DND-41 (cell line): Measurements from ENCODE around the gene GFOD2.
A peak's percentile ranks its signal among the peaks of the same experiment; 100 is the strongest.

ENCODE experiments used
- ATAC-seq: fragments of 200-7000 bp; cut with Tn5 transposase; 3 replicates; pipeline ENCODE4 v1.9.1; 2021; ENCODE audit warnings: low read depth; ENCODE audit not compliant: insufficient read depth
- DNase-seq: peaks from one replicate; pipeline ENCODE4 v3.0.0-alpha.2; 2020
- H2AFZ ChIP-seq: 2 replicates; pipeline ENCODE4 v1.6.0; 2012; ENCODE audit warnings: low read depth, low read length
- H3K27ac ChIP-seq: 2 replicates; pipeline ENCODE4 v1.5.1; 2012; ENCODE audit warnings: low read length, inconsistent platforms
- H3K27me3 ChIP-seq: fragments of 200-600 bp; sonication (generic); 2 replicates; pipeline ENCODE4 v1.6.0; 2012; ENCODE audit warnings: low read length, mild to moderate bottlenecking, inconsistent platforms; ENCODE audit not compliant: insufficient read depth, poor library complexity
- H3K36me3 ChIP-seq: 2 replicates; pipeline ENCODE4 v1.5.1; 2012; ENCODE audit warnings: low read length, inconsistent platforms; ENCODE audit not compliant: insufficient read depth
- H3K4me1 ChIP-seq: 2 replicates; pipeline ENCODE4 v1.5.1; 2012; ENCODE audit warnings: mild to moderate bottlenecking, low read length; ENCODE audit not compliant: insufficient read depth
- H3K4me2 ChIP-seq: 2 replicates; pipeline ENCODE4 v1.6.0; 2012; ENCODE audit warnings: mild to moderate bottlenecking, moderate library complexity, low read length, inconsistent platforms; ENCODE audit not compliant: insufficient read depth
- H3K4me3 ChIP-seq, 2 experiments: fragments of 200-600 bp in 1 of 2; shearing (Covaris generic) in 1 of 2; 2 replicates each; pipeline ENCODE4 v1.5.1; 2012 to 2016; ENCODE audit warnings: inconsistent platforms in 2 of 2, low read length in 2 of 2, mild to moderate bottlenecking in 2 of 2, low read depth in 1 of 2, moderate library complexity in 1 of 2
- H3K79me2 ChIP-seq: 2 replicates; pipeline ENCODE4 v1.6.0; 2012; ENCODE audit warnings: low read length, inconsistent platforms; ENCODE audit not compliant: insufficient read depth
- H3K9ac ChIP-seq: 2 replicates; pipeline ENCODE4 v1.6.0; 2012; ENCODE audit warnings: low read depth, mild to moderate bottlenecking, inconsistent platforms, low read length, moderate library complexity
- H3K9me3 ChIP-seq: 2 replicates; pipeline ENCODE4 v1.5.1; 2012; ENCODE audit warnings: low read length, moderate library complexity, mild to moderate bottlenecking, inconsistent platforms; ENCODE audit not compliant: insufficient read depth, severe bottlenecking
- H4K20me1 ChIP-seq: 2 replicates; pipeline ENCODE4 v1.6.0; 2012; ENCODE audit warnings: low read length; ENCODE audit not compliant: insufficient read depth
- CTCF ChIP-seq: IDR thresholded peaks from 2 replicates; pipeline ENCODE4 v1.5.1; 2012; ENCODE audit warnings: borderline replicate concordance, low read length, moderate library complexity, mild to moderate bottlenecking; ENCODE audit not compliant: poor library complexity, severe bottlenecking; ENCODE audit errors: extremely low read depth
- EZH2 ChIP-seq: IDR thresholded peaks from 3 replicates; pipeline ENCODE4 v1.6.1; 2012; ENCODE audit warnings: borderline replicate concordance, low read depth, mild to moderate bottlenecking, moderate library complexity, low read length, inconsistent platforms; ENCODE audit not compliant: severe bottlenecking

GFOD2 gene

GRCh38 chr16:67664258-67664657, 54.9 kb downstream of the GFOD2 start:
- H4K20me1 ChIP-seq, result peaks cover 8% of the 10 kb centered on the region; the same call in 1 of the 2 replicates
- no peak overlapping the region for H3K4me3 ChIP-seq
- peaks cover 32% of the 10 kb centered on the region for H3K36me3 ChIP-seq
- H3K27ac ChIP-seq, result no peak overlapping the region
- H3K4me1 ChIP-seq, result peaks cover 48% of the 10 kb centered on the region
- no peak for ATAC-seq
- H3K27me3 ChIP-seq, result no peaks in the 10 kb centered on the region
- no peak overlapping the region for H2AFZ ChIP-seq
- TF ChIP-seq CTCF (no peak), EZH2 (no peak)
- H3K4me2 ChIP-seq, result peak overlapping the region; percentile 29; the same call in 1 of the 2 replicates
- no peak for DNase-seq
- no peak overlapping the region for H3K9ac ChIP-seq
- H3K79me2 ChIP-seq, result peaks cover 17% of the 10 kb centered on the region
- no peaks in the 10 kb centered on the region for H3K9me3 ChIP-seq

DNA sequence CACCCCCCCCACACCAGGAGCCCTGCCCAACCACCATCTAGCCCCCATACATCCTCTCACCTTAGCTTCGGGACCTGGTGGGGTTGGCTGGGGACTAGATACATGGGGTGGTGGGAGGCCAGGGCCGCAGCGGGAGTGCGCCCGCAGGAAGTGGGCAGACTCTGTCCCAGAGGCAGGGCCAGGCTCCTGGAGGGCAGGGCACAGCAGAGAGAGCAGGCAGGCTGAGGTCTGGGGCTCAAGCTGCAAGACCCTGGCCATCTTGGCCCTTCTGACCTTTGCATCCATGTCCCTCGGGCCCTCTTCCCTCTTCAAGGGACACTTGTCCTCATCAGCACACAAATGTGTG, 55.3 kb downstream of the GFOD2 start:
- TF ChIP-seq CTCF (no peak), EZH2 (no peak)
- Histone ChIP-seq H3K36me3 (peaks cover 34% of the 10 kb centered on the region), H4K20me1 (peaks cover 12% of the 10 kb centered on the region; the same call in 1 of the 2 replicates), H3K4me1 (peaks cover 52% of the 10 kb centered on the region), H3K4me3 (no peak overlapping the region), H3K79me2 (peaks cover 21% of the 10 kb centered on the region), H3K27me3 (no peaks in the 10 kb centered on the region), H2AFZ (no peak overlapping the region), H3K4me2 (no peak overlapping the region), H3K9me3 (no peaks in the 10 kb centered on the region), H3K27ac (no peak overlapping the region), H3K9ac (no peak overlapping the region)
- ATAC-seq (no peak), DNase-seq (no peak)

DNA sequence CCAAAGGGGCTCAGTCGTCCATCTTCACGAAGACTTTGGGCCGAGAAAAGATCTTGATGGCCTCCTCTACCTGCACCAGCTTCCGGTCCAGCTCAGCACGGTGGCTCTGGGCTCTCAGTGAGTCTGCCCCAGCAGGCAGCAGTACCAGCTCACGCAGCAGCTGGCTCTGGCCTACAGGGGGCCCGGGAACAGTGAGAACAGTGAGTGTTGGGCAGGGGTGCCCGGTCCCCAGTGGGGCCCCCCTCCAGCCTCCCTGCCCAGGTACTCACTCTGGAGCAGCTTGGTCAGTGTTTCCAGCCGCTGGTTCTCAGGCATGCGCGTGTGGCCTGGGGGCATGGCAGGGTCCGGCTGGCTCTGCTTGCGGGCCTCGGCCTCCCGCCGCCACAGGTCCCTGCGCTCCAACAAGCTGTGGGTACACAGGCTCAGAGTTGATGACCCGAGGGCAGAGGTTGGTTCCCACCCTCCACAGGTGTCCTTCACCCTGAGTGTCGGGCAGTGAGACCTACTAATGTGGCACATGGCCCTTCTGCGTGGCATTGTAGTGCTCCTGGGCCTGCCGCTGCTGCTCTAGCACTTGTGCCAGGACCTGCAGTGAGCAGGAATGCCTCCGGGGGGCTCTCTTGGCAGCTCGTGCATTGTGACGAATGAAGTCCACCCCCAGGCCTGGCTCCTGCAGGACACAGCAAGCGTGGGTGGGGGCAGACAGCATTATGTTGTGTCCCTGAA, 55.8 kb downstream of the GFOD2 start:
- Histone ChIP-seq H3K4me2 (no peak overlapping the region), H3K27ac (no peak overlapping the region), H3K4me3 (no peak overlapping the region), H2AFZ (no peak overlapping the region), H3K27me3 (no peaks in the 10 kb centered on the region), H4K20me1 (peaks cover 17% of the 10 kb centered on the region; the same call in 1 of the 2 replicates), H3K9me3 (no peaks in the 10 kb centered on the region), H3K9ac (no peak overlapping the region), H3K4me1 (peaks cover 57% of the 10 kb centered on the region), H3K36me3 (peaks cover 39% of the 10 kb centered on the region), H3K79me2 (peaks cover 26% of the 10 kb centered on the region)
- ATAC-seq (no peak), DNase-seq (peak; percentile 54)
- TF ChIP-seq EZH2, result no peak
- TF ChIP-seq CTCF, result peak; percentile 61
